ENCODE data around the gene ARRDC5.
"Not testable (repeated sequence)": the region's sequence is repeated elsewhere in the genome, so short reads cannot be mapped to it uniquely, and the experiment has no call there.

Gene ARRDC5

GRCh38 chr19:4910594-4911281 lies 8.0 kb upstream of the ARRDC5 start:
- DNase-seq, result peak in 16 of 56 donors; percentile 6 to 34 (median 18)

DNA sequence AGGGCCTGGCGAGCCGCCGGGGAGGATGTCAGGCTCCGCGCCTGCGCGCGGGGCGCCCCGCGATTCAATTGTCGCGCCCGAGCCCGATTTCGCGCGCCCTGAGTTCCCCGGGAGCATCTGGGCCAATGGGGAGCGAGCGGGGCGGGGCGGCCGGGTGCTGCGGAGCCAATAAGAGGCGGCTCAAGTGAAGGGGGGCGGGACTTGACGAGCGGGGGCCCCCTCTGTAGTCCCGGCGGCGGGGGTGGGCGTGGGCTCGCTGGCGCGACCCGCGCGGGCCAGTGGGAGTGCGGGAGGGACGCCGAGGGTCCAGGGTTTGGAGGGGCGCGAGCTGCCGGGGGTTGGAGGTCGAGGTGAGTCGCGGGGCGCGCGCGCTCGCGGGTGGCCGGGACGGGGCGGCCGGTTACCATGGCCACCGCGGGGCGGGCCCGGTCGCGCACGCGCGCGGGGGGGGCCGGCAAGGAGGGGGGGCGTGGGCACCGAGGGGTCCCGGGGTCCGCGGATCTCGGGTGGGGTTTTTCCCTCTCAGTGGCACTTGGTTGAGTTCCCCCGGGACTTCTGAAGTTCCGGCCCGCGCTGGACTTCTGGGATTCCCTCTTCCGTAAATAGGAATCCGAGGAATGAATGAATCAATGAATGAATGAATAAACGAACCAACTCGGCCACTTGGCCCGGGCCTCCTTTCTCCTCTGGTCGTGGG lies 7.3 kb upstream of the ARRDC5 start:
- DNase-seq, result peak in 55 of 56 donors; percentile 32 to 95 (median 84)

DNA sequence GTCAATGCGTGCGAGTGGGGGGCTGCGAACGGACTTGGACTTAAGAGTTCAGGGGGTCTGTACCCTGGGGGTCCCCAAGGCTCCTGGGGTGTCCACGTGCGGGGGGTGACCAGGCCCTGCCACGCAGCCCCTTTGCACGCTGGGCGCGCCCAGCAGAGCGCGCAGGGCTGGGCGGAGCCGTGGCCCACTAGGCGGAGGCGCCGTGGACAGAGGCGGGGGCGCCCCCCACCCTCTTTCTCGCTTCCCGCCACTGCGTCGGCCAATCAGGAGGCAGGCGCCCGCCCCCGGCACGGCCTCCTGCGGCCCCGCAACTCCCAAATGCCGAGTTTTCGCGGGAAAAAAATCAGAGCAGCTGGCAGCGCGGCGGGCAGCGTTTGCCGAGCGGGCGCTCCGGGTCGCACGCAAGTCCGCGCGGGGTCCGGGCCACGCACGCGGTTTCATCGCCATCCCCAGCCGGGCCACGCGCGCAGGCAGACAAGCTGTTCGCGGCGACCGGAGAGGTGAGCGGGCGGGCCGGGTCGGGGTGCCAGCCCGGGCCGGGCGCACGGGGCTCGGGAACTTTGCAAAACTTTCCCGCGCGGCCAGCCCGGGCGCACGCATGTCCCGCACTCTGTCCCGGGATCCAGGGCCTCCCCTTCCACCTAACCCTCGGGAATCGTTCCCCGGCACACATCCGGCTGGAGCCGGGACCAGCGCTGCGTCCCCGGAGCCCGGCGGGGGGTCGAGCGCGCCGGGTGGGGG lies 6.6 kb upstream of the ARRDC5 start, which contains the start of gene UHRF1:
UHRF1 (plus strand) TSS at position 346 of the 741 bp plus-strand sequence. CDS start 1,385 bp downstream, outside the sequence.
- no peak for DNase-seq

DNA sequence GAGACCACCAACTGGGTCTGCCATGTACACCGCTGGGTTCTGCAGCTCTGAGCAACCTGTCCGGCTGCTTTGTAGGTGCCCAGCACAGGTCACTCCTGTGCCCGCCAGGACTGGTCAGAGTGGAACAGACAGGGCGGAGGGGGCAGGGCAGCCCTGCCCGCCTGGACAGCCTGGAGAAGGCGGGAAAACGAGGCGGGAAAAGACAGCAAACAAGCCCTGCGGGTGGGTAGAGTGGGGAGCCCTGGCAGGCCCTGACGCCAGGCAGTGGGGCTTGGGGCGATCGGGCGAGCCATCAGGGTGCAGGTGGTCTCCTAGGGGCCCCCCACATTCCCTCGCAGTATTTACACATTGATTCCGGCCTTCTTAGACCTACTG lies 6.1 kb upstream of the ARRDC5 start:
- no peak for DNase-seq

DNA sequence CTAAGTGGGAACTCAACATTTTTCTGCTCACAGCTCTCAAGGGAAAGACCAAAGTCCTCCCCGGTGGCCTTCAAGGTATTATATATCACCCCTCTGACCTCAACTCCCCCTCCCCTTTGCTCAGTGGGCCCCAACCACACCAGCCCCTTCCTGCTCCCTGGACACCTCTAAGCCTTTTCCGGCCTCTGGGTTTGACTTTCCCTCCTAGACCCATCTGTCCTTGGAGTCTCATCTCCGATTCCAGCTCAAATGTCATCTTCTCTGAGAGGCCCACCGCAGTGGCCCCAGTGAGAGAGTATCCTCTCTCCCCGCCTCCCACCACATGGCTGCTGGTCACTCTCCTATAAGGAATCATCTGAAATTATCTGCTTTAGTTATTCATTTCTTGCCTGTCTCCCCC lies 5.7 kb upstream of the ARRDC5 start:
- DNase-seq, result no peak

GRCh38 chr19:4906963-4907362 lies 4.3 kb upstream of the ARRDC5 start:
- no peak for DNase-seq

- no peak for DNase-seq
Observed at GRCh38 chr19:4904481-4904880, 1.8 kb upstream of the ARRDC5 start.

GRCh38 chr19:4900879-4901278 lies 1.8 kb downstream of the ARRDC5 start:
- not testable (repeated sequence) for DNase-seq

DNA sequence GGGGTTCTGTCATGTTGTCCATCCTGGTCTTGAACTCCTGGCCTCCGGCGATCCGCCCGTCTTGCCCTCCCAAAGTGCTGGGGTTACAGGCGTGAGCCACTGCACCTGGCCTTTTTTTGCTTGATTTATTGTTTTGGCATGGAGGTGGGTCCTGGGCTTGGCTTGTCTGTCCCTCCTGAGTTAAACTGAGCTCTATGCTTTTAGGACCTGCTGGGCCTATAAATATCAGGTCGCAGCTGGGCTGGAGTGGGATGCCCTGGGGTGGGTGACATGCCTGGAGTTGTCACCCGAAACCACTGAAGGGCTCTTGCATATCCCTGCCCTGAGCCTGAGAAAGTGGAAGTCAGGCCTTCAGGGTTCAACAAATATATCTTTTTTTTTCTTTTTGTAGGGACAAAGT lies 5.5 kb downstream of the ARRDC5 start:
- no peak for DNase-seq

DNA sequence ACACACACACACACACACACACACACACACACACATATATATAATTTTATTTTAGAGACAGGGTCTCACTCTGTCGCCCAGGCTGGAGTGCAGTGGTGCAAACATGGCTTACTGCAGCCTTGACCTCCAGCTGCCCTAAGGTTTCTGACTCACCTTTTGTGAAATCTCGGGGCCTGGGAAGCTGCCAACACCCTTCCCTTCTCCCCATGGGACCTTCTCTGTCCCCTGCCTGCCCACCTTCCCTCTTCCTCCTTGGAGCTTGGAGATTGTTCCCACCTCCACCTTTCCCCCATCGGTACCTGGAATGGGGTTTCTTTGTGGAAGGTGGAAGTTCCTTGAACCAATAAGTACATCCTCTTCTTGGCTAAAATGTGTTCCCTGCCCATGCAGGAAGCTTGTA lies 6.3 kb downstream of the ARRDC5 start:
- DNase-seq, result no peak

GRCh38 chr19:4892962-4893361 lies 9.7 kb downstream of the ARRDC5 start:
- DNase-seq, result not testable (repeated sequence)

DNA sequence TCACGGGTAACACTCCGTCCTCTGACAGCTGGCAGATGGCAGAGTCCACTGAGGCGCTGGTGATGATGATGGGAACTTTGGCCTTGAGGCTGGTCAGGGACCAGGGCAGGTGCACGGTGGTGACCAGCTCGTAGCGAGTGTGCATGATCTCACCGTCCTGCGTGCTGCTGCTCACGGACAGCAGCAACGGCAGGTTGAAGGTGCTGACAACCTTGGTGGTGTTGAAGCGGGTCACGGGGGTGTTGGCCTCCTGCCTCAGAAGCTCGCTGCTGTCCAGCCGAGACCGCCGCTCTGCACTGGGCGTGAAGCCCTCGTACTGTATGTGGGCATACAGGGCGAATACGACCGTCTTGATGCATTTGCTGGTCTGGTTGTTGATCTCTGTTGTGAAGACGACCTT lies 11.6 kb downstream of the ARRDC5 start:
- DNase-seq, result no peak

GRCh38 chr19:4889034-4889815 lies 13.5 kb downstream of the ARRDC5 start:
- DNase-seq, result no peak

DNA sequence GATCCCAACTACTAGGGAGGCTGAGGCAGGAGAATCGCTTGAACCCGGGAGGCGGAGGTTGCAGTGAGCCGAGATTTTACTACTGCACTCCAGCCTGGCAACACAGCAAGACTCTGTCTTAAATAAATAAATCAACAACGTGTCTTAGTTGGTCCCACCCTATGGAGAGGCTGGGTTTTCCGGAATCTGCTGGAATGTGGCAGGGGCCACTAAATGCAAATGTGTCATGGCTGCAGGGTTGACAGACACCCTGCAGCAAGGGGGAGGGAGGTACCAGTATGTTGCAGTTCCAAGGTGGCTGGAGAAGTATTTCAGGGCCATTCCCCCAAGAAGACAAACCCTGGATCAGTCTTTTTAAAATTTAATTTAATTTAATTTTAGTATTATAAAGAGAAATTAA lies 14.9 kb downstream of the ARRDC5 start:
- DNase-seq, result not testable (repeated sequence)

DNA sequence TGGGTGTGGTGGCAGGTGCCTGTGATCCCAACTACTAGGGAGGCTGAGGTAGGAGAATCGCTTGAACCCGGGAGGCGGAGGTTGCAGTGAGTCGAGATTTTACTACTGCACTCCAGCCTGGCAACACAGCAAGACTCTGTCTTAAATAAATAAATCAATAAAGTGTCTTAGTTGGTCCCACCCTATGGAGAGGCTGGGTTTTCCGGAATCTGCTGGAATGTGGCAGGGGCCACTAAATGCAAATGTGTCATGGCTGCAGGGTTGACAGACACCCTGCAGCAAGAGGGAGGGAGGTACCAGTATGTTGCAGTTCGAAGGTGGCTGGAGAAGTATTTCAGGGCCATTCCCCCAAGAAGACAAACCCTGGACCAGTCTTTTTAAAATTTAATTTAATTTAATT lies 17.7 kb downstream of the ARRDC5 start:
- not testable (repeated sequence) for DNase-seq

DNA sequence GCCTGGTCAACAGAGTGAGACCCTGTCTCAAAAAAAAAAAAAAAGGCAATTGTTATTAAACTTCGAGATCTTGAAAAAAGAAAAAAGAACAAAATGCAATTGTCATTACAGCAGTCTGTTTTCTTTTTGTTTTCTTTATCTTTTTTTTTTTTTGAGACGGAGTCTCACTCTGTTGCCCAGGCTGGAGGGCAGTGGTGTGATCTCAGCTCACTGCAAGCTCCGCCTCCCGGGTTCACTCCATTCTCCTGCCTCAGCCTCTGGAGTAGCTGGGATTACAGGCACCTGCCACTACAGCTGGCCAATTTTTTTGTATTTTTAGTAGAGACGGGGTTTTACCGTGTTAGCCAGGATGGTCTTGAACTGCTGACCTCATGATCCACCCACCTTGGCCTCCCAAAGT lies 19.8 kb downstream of the ARRDC5 start:
- DNase-seq, result not testable (repeated sequence)

DNA sequence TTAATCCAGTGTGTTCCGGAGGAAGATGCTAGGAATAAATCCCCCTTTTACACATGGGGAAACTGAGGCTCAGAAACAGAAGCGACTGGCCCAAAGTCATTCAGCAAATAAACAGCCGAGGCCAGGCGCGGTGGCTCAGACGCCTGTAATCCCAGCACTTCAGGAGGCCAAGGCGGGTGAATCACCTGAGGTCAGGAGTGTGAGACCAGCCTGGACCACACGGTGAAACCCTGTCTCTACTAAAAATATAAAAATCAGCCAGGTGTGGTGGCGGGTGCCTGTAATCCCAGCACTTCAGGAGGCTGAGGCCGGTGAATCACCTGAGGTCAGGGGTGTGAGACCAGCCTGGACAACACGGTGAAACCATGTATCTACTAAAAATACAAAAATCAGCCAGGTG lies 23.7 kb downstream of the ARRDC5 start:
- no peak for DNase-seq

GRCh38 chr19:4878491-4878968 lies 24.2 kb downstream of the ARRDC5 start:
- peak in 34 of 56 donors; percentile 36 to 92 (median 68) for DNase-seq

GRCh38 chr19:4877753-4878490 lies 24.8 kb downstream of the ARRDC5 start:
- peak in 55 of 56 donors; percentile 50 to 95 (median 87) for DNase-seq

DNA sequence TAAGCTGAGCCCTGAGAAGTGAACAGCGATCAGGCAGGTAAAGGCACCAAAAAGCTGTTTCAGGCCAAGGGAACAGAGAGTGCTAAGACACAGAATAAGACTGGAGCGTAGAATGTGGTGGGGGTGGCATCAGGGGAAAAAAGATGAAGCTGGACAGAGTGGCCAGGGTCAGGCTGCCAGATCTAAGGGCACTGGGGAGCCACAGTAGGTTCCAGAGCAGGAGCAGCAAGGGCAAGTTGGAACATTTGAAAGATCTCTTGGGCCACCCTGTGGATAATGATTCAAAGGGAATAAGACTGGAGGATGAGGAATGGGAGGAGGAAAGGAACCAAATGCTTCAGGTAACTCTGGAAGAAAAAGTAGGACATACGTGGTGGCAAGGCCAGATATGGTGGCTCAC lies 28.8 kb downstream of the ARRDC5 start:
- no peak for DNase-seq

DNA sequence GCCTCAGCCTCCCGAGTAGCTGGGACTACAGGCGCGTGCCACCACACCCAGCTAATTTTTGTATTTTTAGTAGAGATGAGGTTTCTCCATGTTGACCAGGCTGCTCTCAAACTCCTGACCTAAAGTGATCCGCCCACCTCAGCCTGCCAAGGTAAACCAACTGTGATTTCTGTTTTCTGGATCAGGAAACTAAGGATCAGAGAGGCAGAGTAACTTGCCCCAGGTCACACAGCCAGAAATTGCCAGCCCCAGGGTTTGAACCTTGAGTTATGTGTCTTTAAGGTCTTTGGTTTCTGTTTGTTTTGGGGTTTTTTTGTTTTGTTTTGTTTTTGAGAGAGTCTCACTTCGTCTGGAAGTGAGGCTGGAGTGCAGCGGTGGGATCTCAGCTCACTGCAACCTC lies 31.0 kb downstream of the ARRDC5 start:
- no peak for DNase-seq
